LHCN-M2 (cell line): Measurements from ENCODE around the gene KCNIP1. TPM values are rescaled to one million over a fixed set of nuclear protein-coding genes. Genes with fewer than 3 reads are reported as not detected.

Source experiments
- DNase-seq: peaks from one replicate; pipeline ENCODE4 v3.0.0-alpha.2; 2012; ENCODE audit warnings: low read depth
- total RNA-seq: library from RNA; depleted of rRNA; stranded (reverse); fragments of >200 nt; gene quantifications from 2 replicates; pipeline ENCODE4 v1.2.3, GENCODE V29; 2014

KCNIP1 gene
- total RNA-seq, 1 experiment from 2014 or later: not detected

DNA sequence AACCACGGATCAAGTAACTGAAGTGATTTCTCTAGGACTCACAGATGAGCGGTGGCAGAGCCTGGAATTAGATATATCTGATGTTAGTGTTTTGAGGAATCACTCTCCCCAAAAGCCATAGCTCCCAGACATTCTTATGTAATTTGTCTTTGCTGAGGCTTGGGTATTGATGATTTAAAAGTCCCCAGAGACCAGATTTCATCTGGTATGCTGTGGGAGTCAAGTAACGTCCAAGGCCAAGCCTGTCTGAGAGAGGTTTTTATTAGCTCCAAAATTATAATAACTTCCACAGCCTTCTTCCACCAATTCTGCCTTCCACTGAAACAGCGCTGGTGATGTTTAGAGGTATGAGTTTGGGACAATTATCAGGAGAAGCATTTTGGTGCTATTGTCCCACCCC lies 21.3 kb upstream of the KCNIP1 start:
- DNase-seq: no peak

DNA sequence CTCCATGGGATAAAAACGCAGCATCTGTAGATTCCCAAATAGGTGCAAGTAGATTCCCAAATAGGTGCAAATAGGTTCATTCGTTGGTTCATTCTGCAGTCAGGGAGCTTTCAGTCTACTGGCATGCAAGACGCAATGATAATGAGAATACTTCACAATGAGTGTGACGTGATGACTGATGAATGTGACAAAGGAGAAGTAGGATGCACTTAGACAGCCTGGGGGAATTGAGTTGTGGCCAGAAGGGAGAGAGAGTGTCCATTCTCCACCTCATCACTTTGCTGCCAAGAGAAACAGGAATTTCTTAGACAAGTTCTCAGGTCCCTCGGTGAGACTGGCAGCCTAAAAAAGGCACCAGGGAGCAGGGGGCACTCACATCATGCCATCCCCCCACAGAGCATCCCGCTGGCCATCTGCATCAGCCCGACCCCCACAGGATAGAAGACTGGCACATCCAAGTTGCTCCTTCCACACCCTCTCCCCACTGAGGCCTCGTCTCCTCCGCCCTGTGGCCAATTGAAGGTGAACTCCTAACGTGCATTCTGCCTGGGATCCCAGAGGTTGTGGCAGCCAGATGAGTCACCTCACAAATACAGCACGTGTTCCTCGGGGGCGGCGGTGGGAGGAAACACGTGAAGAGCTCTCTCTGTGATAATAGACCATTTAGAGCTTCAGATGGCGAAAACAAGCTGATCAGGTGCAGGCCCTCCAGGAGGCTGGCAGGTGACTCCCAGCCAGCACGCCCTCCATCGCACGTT lies 19.9 kb upstream of the KCNIP1 start:
- DNase-seq: no peak

DNA sequence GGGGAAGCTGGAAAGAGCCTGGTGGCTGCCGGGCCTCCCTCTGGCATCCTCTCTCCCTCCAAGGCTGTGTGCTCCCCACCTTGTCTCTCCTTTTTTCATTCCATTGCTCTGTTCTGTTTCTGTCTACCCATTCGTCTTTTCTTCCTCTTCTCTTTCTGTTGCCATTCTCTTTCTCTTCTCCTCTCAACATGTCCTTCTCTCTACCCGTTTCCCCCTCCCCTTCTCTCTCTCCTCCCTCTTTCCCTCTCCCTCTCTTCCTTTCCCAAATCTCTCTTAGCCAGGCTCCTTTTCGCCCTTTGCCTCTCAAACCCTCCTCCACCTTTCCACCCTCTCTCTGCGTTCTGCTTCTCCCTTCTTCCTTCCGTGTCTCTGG lies 19.4 kb upstream of the KCNIP1 start:
- DNase-seq: no peak

DNA sequence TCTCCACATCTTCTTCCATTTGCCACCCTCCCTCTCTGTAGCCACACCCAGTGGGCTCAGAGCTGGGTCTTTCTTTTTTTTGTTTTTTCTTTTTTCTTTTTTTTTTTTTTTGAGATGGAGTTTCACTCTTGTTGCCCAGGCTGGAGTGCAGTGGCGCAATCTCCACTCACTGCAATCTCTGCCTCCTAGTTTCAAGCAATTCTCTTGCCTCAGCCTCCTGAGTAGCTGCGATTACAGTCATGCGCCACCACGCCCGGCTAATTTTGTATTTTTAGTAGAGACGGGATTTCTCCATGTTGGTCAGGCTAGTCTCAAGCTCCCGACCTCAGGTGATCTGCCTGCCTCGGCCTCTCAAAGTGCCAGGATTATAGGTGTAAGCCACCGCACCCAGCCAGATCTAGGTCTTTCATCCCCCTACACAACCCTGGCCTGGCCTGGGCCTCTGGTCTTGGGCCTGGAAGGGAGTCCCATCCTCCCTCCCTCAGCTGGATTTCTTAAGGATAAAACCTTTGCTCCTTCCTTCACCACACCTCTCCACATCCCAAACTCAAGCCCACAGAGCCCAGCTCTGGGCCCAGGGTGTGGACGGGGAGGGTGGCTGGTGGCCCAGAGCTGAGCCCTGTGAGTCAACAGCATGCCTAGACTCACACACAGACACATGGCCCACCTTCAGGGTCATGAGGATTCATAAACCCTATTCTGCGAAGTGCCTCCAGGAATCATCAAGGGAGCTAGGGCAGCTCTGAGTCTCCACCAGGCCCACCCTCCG lies 18.8 kb upstream of the KCNIP1 start:
- no peak for DNase-seq

DNA sequence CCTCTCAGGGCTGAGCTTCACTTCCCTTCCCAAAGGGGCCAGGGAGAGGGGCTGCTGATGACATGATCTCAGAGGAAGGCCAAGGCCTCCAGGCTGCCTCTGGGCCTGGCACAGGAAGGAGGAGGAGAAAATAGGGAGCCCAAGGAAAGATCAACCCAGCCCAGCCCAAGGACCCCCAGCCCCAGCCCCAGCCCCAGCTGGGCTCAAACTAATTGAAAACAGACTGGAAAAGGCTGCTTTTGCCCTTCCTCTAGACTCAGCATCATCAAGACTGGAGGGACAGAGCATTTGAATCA lies 18.3 kb upstream of the KCNIP1 start:
- no peak for DNase-seq

DNA sequence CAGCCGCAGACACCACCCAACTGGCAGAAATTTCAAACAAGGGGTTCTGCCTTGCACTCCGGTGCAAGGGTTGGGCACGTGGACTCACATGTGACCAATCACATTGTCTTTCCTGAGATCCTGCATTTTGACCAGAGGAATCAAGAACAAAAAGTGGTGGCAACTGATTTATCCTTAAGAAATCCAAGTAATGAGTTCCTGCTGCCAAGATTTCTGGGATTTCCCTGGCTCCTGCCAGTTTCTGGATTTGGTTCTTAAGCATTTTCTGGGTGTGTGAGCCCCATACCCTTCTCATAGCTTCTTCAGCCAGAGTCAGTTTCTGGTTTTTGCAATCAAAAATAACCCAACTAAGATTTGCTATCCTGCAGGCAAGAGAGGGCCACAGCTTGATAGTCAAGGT lies 17.4 kb upstream of the KCNIP1 start:
- DNase-seq: no peak

DNA sequence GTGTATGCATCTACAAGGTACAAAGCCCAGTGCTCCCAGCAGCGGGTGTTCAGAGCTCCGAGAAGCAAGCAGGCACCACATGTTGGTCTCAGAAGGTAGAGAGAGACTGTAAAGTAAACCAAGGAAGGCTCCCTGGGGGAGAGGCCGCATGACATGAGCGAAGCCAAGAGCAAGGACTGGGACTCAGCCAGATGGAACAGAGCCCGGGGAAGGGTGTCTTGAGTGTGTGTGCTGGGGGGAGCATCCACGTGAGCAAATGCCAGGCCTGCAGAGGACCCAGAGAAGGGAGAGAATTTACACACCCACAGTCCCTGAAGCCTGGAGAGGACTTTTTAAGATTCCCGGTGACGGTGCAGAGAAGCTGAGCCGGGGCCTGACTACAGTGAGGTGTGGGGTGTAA lies 15.2 kb upstream of the KCNIP1 start:
- no peak for DNase-seq

DNA sequence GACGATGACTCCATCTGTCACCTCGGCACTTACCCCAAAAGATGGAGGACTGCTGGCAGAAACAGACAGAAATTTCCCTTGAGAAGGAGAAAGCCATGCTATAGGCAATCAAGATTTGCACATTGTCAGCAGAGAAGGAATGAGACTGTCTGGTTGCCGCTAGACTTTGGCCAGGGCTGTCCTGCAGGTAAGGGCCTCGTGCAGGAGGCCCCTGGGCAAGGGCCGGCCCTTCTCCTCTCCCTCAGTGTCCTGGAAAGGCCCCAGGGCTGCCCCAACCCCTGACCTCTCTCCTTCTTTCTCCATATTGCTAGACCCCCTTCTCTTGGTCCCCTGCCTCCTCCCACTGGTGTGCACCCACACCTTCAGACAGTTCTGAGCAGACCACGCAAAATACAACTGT lies 14.6 kb upstream of the KCNIP1 start:
- DNase-seq: no peak

DNA sequence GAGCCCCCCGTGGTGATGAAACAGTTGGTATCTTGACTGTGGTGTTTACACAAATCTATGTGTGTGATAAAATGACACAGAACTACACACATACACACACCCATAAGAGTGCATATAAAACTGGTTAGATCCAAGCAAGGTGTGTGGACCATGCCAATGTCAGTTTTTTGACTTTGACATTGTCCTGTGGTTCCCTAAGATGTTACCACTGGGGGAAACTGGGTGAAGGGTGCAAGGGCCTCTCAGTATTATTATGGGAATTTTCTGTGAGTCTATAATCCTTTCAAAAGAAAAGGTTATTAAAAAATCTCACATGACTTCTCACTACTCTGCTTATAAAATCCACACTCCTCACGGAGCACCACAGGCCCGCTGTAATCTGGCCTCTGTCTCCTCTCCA lies 13.4 kb upstream of the KCNIP1 start:
- no peak for DNase-seq

DNA sequence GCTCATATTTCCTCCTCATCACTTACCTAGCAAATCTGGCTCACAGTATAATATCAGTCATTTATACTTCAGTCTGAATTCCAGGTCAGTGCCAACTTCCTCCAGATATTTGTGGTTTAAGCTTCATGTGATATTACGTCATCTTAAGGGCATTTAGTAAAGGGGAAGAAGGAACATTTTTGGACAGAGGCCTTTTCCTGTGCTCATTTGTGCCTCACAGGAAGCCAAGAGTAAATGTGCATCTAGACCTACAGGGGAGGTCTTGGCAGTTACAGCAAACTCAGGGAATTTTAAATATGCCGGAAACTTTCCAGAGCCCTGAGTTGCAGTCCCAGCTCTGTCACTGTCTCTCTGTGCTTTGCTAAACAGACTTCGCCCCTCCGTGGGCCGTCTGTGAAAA lies 12.3 kb upstream of the KCNIP1 start:
- DNase-seq: peak; percentile 29

DNA sequence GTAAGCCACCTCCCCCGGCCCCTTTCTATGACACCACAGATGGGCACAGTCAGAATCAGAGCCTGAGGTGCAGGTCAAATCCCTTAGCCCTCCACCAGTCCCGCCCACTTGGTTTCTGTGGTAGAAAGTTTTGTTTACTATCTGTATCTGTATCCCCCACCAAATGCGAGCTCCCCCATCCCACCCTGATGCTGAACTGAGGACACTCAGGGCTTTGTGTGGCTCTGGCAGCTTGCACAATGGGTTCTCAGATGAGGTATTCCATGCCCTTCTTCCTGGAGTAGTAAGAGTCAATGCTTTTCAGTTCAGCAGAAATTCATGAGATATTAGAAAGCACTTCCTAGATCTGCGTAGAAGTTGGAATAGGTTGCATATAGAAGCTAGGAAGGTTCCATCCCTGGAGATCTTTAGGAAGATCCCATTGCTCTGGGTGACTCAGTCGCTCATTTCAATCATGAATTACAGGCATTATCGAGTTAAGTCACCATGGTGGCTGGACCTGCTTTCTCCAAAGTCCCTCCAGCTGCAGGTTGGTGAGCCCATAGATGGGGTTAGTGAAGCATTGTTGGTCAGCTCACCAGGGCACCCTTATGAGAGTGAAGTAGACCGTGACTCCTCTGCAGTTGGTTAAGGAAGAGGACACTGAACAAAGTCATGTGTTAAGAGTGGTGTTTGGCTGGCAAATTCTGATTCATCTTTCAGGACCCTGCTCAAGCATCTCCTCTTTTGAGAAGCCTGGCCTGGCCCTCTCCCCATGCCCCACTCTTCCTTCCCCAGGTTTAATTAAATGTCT lies 10.6 kb upstream of the KCNIP1 start:
- no peak for DNase-seq

DNA sequence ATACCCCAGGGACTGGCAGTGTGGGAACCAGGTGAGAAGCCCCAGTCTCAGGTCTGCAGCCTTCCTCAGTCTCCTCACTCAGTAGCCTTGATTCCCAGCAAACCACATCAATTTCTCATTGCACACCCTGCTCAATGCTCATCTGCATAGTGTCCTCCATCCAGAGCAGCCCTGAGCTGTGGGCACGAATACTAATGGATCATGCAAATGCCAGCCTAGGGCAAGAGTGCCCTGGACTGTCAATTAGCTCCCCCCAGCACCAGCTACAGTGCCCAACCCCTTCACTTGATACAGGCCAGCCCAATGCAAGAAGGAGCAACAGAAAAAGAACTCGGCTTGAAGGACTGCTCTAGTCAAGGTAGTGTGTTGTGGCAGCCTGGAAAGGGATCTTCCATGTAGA lies 9.8 kb upstream of the KCNIP1 start:
- DNase-seq: no peak

DNA sequence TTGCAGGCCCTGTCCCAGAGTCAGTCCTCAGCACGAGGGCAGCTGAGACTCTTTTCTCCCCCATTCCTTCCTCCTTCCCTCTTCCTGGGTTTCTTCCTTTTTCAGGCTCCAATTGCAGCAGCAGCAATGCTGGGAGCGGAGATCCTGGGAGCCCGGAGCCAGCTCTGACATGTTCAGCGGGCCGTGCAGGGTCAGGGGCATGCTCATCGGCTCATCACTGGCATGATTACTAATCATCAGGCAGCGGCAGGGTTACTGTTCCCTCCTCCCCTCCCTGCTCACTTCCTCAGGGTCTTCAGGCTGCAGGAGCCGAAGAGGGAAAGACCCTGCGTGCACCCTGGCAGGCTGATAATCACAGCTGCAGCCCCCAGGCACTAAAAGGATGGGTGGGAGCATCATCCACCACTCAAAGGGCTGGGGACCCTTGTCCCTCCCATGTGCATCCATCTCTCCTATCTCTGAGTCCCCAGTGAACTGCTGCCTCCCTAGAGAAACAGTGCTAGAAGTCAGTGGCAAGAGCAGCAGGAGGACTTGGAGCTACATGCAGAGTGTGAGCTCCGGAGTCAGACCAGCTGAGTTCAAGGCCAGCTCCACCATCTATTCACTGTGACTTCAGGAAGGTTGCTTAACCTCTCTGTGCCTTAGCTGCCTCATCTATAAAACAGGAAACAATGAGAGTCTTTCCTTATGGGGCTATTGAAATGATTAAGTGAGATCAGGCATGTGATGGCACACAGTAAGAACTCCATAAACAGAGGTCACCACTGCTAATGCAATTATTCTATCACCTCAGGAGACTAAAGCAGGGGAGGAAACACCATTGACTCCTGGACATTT lies 7.8 kb upstream of the KCNIP1 start:
- no peak for DNase-seq

DNA sequence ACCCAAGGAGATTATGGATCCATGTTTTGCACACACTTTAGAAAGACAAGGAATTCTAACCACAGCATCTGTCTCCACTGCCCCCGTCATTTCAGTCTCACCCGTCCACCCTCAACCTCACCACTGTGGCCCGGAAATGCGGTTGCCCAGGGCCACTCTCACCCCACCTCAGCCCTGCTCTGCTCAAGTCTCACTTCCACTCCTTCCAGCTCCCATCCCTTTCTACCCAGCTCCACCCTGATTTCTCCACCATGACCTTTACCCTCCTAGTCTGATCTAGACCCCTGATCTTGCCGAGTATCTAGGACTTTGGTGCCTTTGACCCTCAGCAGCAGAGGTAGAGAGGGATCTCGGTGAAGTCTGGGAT lies 7.2 kb upstream of the KCNIP1 start:
- no peak for DNase-seq

DNA sequence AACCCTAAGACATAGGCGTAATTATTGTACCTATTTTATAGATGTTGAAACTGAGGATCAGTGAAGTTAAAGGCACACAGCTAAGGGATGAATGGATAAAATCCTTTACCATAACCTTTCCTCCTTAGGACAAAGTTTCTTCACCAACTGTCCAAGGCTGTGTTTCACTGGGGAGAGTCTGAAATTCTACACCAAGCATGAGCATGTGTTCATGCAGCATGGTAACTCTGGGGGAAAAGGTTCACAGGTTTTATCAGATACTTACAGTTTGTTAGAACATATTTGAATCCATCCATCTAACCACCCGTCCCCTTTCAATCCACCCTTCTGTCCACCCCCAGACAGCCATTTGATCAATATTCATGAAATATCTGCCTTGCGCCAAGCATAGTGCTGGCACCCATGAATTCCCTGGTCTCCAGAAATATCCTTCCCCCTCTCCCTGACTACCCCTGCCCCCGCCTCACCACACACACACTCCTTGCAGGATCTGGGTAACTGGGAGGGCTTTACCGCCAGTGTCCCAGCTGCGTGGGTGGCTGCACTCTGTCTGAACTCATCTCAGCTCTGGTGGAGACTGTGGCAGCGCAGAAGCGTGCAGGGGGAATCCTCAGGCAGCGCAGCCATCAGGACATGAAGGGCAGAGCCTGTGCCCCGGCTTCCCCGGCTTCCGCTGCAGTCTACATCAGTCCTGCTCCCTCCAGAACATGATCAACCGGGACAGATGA lies 6.3 kb upstream of the KCNIP1 start:
- no peak for DNase-seq

DNA sequence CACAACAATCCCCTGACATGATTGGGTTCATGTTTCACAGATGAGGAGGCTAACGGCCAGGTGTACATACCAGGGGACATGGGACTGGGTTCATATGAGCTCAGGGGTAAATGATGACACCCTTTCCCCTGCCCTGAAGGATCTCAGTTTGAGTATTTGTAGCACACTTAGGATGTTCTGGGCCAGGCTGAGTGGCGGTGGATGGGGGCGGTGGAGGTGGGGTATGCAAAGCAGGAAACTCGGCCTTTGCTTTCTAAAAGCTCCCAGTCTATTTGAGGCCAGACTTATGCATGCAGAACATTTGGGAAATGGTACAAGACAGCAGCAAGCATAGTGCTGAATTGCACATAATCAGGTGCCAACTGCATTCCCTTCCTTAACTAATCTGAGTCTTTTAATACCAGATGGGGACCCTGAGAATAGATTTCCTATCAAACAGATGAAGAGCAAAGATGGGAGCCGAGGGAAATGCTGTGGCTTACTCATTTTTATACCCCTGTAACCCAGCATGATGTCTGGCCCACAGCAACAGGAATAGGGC lies 4.9 kb upstream of the KCNIP1 start:
- no peak for DNase-seq

DNA sequence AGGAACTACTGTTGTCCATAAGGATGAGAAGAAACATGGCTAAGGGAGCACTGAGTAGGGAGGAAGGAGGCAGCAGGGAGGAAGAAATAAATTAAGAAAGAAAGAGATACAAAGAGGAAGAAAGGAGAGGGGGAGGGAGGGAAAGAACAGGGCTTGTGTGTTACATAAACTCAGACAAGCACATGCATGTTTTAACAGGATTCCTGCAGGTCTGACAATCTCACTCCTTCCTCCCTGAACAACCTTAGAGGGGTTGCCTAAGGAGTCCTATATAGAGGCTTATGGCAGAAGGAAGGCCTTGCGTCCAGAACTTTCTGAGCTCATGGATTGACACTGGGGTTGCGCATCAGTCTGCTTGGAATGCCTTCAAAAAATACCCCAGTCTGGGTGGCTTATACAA lies 4.2 kb upstream of the KCNIP1 start:
- no peak for DNase-seq

DNA sequence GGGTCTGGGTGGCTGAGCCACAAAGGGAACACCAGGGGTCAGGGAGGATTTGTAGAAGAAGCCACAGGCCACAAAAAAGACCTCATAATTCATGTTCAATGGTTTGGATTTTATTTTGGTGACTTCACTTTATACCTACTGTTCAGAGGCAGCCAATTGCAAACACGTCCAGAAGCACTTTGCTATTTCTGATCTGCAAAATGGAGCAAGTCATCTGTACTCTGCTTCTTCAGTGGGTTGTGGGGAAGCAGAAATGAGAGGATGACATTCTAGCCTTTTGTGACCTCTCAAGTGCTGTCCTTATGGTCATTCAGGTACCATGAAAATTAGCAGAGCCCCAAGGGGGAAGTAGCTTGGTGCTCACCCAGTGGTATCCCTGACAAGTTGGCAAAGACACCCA lies 2.5 kb upstream of the KCNIP1 start:
- no peak for DNase-seq

DNA sequence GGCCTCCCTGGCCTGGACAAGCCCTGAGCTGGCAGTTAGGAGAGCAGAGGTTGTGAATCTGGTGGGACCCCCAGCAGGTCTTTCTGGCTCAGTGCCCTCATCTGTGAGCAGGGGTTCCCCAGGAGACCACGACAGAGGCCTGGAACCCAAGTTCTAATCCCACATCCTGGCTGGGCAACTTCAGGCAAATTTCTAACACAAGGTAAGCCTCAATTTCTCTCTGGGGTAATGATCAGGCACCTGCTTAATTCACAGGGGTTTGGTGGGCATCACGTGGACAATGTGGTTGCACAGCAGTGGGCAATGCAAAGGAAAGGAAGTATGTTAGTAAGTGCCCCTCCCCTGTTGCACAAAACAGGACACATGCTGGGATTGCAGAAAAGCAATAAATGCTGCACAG lies 1.9 kb upstream of the KCNIP1 start:
- no peak for DNase-seq

DNA sequence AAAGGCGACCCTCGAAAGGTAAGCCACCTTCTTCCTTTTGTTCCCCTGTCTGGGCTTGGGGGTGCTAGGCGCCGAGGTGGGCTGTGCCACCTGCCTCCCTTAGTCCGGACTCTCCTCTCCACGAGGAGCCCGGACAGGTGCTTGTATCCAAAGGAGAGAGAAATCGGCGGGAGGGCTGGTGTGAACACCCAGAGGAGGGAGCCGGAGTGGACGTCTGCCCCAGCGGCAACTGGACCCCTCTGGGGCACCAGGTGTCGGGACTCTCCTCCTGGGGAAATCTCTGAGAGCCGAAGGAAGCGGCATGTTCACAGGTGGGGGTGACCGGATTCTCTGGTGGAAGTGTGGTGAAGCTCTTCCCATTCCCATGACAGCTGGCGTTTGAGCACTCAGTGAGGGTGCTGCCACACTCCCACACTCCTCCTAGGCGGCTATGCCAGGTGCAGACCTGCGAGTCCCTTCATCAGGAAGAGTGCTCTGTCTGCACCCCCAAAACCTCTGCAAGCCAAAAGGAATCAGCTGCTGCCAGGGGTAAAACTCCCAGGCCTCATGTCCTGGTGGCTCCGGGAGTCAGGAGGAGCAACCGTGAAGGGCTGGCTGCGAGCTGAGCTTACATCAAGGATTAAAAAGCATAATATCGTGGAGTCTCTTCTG lies 921 bp downstream of the KCNIP1 start:
- DNase-seq: no peak
